ENCODE data around the gene TTLL12.

The TTLL12 gene

DNA sequence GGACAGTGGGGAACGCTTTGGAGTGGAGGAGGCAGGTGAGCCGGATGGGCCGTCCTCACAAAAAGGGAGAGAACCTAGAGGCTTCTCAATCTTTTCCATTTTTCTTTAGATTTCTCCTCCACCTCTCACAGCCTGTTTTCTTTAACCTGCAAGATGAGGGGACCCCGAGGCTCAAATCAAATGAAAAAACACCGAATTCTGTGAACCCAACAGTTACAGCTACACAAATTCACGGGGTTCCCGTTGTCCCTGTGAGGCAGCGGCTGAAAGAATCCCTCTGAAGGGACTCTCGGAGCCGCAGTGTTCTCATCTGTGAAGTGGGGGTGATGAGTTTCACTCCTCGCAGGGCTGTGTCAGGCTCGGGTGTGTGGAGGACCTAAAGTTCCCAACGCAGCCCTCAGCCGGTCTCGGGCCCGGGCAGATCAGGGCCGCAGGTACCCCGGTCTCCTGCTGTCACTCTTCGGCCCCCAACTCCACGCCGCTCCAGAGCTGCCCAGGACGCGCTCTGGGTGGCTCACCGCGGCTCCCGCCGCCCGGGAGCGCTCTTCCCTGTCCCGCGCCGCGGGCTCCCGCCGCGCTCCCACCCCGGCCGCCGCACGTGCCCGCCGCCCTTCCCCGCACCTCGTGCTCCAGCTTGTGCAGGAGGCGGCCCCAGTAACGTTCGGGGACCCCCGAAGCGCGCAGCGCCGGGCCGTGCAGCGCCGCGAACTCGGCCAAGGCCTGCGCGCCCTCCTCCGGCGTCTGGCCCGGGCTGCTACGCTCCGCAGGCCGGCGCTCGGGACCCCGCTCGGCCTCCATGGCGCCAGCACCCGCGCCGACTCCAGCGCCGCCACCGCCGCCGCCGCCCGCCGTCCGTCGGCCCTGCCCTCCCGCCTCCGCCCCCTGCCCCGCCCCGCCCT is at the start of gene TTLL12:
TTLL12 (minus strand) TSS at position 863 of the 899 bp plus-strand sequence; CDS start at position 798, 65 bp downstream.
- DNase-seq = peak in 44 of 58 donors; percentile 5 to 70 (median 50)

DNA sequence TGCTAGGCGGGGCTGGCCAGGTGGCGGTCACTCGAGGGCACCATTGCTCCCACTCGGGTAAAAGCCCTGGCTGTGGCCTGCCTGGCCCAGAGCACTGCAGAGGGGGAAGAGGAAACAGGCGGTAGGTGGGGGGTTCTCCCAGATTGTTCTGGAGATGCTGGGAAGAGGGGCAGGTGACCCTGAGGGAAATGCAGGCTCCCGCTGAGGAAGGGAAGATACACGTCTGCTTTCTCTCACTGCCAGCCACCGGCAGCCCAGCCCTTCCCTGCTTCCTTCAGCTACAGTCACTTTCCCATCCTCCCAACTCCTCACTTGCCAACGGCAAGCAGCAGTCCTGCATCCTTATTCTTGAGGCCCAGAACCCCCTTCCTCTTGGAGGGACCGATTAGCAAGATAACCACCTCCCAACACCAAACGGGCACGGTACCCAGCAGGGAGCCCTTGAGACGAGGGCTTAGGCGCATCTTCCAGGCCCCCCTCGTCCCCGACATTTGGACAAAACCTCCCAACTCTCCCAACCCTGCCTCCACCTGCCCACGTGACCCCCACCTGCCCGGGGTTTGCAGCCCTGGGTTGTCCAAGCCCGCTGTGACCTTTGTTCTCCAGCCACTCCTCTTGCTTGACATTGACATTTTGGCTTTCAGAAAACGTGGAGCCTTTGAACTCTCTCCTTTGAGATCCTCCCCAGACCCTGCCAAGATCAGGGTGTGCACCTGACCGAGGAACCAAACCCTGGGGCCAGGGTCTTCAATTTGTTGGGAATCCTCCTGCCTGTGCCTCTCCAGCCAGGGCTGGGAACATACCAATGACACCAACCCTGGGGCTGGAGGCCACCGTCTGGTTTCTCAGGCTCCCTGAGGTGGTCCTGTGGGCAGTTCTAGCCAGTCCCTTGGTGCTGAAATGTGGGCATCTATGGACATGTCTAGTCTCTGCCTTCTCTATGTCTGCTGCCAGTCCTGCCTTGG is 48.8 kb upstream of the TTLL12 start:
- no peak for DNase-seq

GRCh38 chr22:43234264-43234988 is 47.5 kb upstream of the TTLL12 start:
- peak in 2 of 58 donors; percentile 5 to 12 for DNase-seq

DNA sequence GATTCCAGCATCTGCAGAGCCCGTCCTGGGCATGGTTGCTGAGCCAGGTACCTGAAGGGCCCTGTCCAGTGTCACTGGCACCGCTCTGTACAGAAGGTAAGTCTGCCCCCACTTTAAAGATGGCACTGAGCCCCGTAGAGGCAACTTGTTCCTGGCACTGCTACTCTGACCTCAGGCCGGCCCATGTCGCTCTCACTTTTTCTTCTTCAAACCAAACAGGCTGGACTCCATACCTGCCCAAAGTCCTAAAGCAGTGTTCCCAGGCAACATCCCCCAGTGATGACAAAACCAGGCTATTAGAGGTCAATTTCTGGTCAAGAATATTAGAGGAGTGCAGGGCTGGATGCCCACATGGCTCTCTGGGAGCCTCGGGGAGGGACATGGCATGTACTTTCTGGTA is 46.6 kb upstream of the TTLL12 start:
- DNase-seq = no peak

- no peak for DNase-seq
Measured at GRCh38 chr22:43232445-43232844, 45.5 kb upstream of the TTLL12 start.

GRCh38 chr22:43231724-43232034 is 44.7 kb upstream of the TTLL12 start:
- DNase-seq = no peak

DNA sequence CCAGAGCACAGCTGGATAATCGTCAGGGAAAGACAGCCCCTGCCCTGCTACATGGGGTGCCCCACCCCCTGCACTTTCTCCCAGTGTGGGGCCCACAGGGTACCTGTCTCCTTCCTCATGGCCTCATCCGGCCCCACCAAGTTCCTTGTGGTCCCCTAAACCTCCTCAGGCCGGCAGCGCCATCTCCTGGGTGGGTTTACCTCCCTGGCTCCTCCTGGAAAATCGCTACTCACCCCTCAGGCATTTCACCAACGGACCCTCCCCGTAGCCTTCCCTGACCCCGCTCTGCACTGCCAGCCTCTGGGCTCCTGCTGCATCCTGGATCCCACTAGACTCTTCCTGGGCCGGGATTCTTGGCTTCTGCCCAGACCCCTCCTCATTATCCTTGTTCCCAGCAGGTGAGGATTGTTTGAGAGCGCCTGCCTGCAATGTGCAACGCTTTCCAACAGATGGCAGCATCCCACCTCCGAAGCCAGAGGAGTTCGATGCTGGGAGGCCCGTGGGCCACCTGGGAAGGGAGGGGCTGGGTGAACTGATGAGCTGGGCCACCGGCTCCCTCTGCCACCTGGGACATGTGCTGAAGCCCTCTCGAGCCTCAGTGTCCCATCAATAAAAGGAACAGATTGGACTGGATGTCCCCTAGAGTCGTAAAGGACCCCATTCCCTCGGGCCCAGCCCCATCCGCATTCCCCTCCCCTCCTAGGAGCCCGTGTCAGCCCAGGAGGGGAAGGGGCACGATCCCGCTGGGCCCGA is 44.2 kb upstream of the TTLL12 start:
- DNase-seq = peak in 27 of 58 donors; percentile 2 to 46 (median 11)

GRCh38 chr22:43230571-43230970 is 43.6 kb upstream of the TTLL12 start:
- no peak for DNase-seq

DNA sequence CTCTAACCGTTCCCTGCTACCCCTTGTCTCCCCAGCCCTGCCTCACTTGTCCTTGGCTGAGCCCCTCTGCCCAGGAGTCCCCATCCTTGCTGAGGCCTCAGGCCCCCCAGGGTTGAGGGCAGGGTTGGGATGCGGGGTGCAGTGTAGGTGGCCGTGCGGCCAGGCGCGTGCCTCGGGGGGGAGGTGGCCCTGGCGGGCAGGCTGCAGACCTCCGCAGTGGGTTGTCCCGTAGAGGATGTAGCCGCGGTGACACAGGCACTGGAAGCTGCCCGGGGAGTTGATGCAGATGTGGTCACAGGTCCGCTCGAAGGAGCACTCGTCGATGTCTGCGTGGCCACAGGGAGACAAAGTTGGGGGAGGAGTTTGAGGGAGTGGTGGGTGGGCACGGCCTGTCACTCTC is 41.9 kb upstream of the TTLL12 start:
- no peak for DNase-seq

DNA sequence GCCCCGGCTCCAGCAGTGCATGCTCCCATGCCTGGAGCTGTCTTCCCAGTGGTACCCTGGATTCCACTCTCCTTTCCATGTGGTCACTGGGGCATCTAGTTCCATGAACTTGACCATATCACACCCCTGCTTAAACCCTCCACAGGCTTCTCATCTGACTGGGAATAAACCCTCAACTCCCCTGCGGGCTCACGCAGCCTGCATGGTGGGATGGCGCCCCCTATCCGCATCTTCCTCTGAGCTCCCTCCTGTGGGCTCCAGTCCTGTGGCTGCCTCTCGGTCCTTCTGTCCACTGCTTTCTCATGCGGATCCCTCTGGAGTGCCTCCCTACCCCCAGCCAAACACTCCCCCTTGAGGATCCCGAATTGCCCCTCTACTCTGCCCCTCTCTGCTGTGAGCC is 41.4 kb upstream of the TTLL12 start:
- peak in 2 of 58 donors; percentile 7 to 9 for DNase-seq

- DNase-seq = no peak
Measured at GRCh38 chr22:43227239-43227630, 40.3 kb upstream of the TTLL12 start.

- DNase-seq = no peak
Measured at GRCh38 chr22:43226377-43227238, 39.7 kb upstream of the TTLL12 start.

- no peak for DNase-seq
Measured at GRCh38 chr22:43225609-43226008, 38.7 kb upstream of the TTLL12 start.

DNA sequence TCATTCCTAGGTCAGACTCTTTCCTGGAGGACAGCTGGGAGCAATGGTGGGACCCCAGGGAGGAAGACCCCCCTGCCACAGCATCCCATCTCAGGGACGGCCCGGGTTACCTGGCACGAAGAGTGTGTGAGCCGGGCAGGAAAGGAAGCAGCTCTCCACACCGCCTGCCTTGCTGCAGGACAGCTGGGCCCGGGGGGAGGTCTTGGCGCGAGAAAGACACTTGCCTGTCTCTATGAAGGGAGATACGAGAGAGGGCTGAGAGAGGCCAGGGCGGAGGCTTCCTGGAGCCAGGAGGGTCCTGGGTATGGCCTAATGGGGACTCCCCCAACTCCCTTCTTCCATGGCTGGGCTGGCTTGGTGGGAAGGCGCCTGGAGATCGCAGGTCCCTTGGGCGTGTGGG is 36.1 kb upstream of the TTLL12 start:
- no peak for DNase-seq

GRCh38 chr22:43222262-43222661 is 35.3 kb upstream of the TTLL12 start:
- no peak for DNase-seq

- no peak for DNase-seq
Measured at GRCh38 chr22:43220625-43221380, 33.9 kb upstream of the TTLL12 start.

DNA sequence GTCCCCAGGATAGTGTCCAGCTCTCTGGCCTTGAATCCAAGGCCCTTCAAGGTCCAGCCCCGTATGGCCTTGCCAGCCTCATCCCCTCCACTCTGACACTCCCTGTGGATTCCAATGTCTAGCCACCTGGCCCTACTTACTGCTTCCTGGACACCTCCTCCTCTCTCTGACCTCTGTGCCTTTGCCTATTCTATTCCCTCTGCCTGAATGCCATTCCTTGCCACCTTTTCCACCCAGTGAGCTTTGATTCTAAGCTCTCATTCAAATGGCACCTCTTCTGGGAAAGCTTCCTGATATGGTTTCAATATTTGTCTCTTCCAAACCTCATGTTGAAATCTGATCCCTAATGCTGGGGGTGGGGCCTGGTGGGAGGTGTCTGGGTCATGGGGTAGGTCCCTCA is 31.9 kb upstream of the TTLL12 start:
- no peak for DNase-seq

DNA sequence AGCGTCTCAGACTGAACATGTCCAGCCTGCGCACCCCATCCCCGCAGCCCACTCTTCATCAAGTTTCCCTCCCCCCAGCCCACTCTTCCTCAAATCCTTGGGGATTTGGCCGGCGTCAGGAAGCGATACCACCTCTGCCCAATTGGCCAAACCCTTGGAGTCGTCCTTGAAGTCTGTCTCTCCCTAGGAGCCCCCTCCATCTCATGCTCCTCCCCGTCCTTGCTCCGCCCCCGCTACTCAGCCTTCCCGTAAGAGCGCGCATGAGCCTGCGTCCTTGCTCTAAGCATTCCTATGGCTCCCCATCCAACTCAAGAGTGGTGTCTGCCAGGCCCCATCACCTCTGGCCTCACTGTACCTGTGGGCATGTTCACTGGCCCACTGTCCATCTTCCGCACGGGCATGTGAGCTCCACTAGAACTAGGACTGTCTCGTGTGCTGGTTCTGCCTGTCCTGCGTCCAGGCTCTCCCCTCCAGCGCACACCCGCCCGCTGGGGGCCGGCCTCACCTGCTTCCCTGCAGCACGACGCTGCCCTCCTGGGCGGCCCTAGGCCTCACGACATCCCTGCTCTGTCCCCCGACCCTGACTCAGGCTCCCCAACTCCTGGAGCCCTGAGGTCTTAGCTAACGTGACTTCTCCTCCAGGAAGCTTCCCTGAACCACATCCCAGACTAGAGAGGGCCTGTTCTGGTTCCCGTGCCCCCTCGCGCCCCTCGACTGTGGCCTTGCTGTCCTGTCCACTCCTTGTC is 30.5 kb upstream of the TTLL12 start:
- DNase-seq = no peak

Measured in anterior cingulate cortex (tissue), 58 donors.